Stimulated activated naive CD8-positive, alpha-beta T cell treated with anti-CD3 and anti-CD28 coated beads, Interleukin-15, Interleukin-2, amounts not matched to agents 100 U/mL and 50 U/mL, for 24 hours (primary cell): Measurements from ENCODE around the gene FAU.
A peak's percentile ranks its signal among the peaks of the same experiment; 100 is the strongest.

Source experiments
- ATAC-seq: fragments of 150-1000 bp; cut with Tn5 transposase; one replicate; pipeline ENCODE4 v1.10.0; 2021
- DNase-seq: peaks from one replicate; pipeline ENCODE4 v3.0.0; 2021

The FAU gene

GRCh38 chr11:65107751-65108468 is 14.0 kb downstream of the FAU start:
- DNase-seq (no peak), ATAC-seq (no peak)

- no peak for DNase-seq
- no peak for ATAC-seq
Observed at GRCh38 chr11:65107078-65107477, 14.9 kb downstream of the FAU start.

GRCh38 chr11:65104628-65105027 is 17.3 kb downstream of the FAU start:
- ATAC-seq = no peak
- DNase-seq = no peak

GRCh38 chr11:65103476-65103875 is 18.5 kb downstream of the FAU start:
- ATAC-seq = no peak
- DNase-seq = no peak

GRCh38 chr11:65102142-65103095 is 19.5 kb downstream of the FAU start:
- DNase-seq (no peak), ATAC-seq (no peak)

- ATAC-seq = no peak
- no peak for DNase-seq
Observed at GRCh38 chr11:65100674-65101350, 21.1 kb downstream of the FAU start.

- no peak for ATAC-seq
- DNase-seq = no peak
Observed at GRCh38 chr11:65096926-65097325, 25.0 kb downstream of the FAU start.

- DNase-seq (peak; percentile 88), ATAC-seq (peak; percentile 96)
Observed at GRCh38 chr11:65095974-65096806, 25.7 kb downstream of the FAU start, which contains the start of gene VPS51. TSS of gene VPS51 (plus strand) at chr11:65096214. CDS start at chr11:65096251, 37 bp downstream.

- no peak for ATAC-seq
Observed at GRCh38 chr11:65095427-65095826, 26.5 kb downstream of the FAU start.

GRCh38 chr11:65090628-65091027 is 31.3 kb downstream of the FAU start:
- ATAC-seq (no peak), DNase-seq (no peak)

More at GRCh38 chr11:65095427-65095826, 26.5 kb downstream of the FAU start:
- DNase-seq = no peak

GRCh38 chr11:65089621-65090020 is 32.3 kb downstream of the FAU start:
- no peak for DNase-seq
- no peak for ATAC-seq

GRCh38 chr11:65087827-65088226 is 34.1 kb downstream of the FAU start:
- no peak for ATAC-seq

GRCh38 chr11:65087216-65087615 is 34.7 kb downstream of the FAU start:
- no peak for DNase-seq
- no peak for ATAC-seq

More at GRCh38 chr11:65087827-65088226, 34.1 kb downstream of the FAU start:
- no peak for DNase-seq

GRCh38 chr11:65086809-65087208 is 35.1 kb downstream of the FAU start:
- ATAC-seq = no peak
- no peak for DNase-seq

GRCh38 chr11:65085446-65085845 is 36.5 kb downstream of the FAU start:
- ATAC-seq = no peak
- DNase-seq = no peak

- peak; percentile 1 for ATAC-seq
- no peak for DNase-seq
Observed at GRCh38 chr11:65084598-65085375, 37.1 kb downstream of the FAU start.

- ATAC-seq = peak; percentile 83
- DNase-seq = peak; percentile 98
Observed at GRCh38 chr11:65083834-65084597, 37.9 kb downstream of the FAU start, which contains the start of the genes CDCA5 and ZFPL1. TSS of gene CDCA5 (minus strand) at chr11:65084040. CDS start at chr11:65083978, 62 bp downstream. TSS of gene ZFPL1 (plus strand) at chr11:65084222. CDS start at chr11:65084699, 477 bp downstream.

GRCh38 chr11:65083134-65083833 is 38.6 kb downstream of the FAU start:
- no peak for DNase-seq
- ATAC-seq = no peak

- ATAC-seq (no peak), DNase-seq (no peak)
Observed at GRCh38 chr11:65078786-65079342, 43.1 kb downstream of the FAU start.
